Mesothelial cell of epicardium (in vitro differentiated cells): Measurements from ENCODE around the gene CHST11. TPM values are rescaled to one million over a fixed set of nuclear protein-coding genes. Genes with fewer than 3 reads are reported as not detected.

Experiments used
- DNase-seq, 2 experiments: peaks; one replicate each; pipeline ENCODE4 v3.0.0; 2021; ENCODE audit warnings: low spot score in 2 of 2; ENCODE audit not compliant: unreplicated experiment in 2 of 2
- H3K27ac Mint-ChIP-seq: 2 replicates; pipeline ENCODE4 v1.8.0; 2021; ENCODE audit warnings: mixed read lengths
- H3K27me3 Mint-ChIP-seq: 2 replicates; pipeline ENCODE4 v1.8.0; 2021; ENCODE audit warnings: low read depth, mixed read lengths
- H3K36me3 Mint-ChIP-seq: 2 replicates; pipeline ENCODE4 v1.8.0; 2021; ENCODE audit warnings: mixed read lengths
- H3K4me1 Mint-ChIP-seq: 2 replicates; pipeline ENCODE4 v1.8.0; 2021; ENCODE audit warnings: mixed read lengths
- H3K4me3 Mint-ChIP-seq: 2 replicates; pipeline ENCODE4 v1.8.0; 2021; ENCODE audit warnings: mild to moderate bottlenecking, moderate library complexity, mixed read lengths
- H3K9me3 Mint-ChIP-seq: 2 replicates; pipeline ENCODE4 v1.8.0; 2021; ENCODE audit warnings: mixed read lengths
- CTCF ChIP-seq: fragments of 200-600 bp; sonication (generic); IDR thresholded peaks from one replicate; pipeline ENCODE4 v1.5.0; 2021; ENCODE audit warnings: antibody characterized with exemption; ENCODE audit not compliant: unreplicated experiment
- total RNA-seq: library from RNA; stranded (reverse); gene quantifications from 3 replicates; pipeline ENCODE4 v1.2.1, GENCODE V29; 2021

The CHST11 gene
- total RNA-seq, 1 donor from 2014 or later, result 15.0 TPM

GRCh38 chr12:104590022-104590421 is 133.3 kb downstream of the CHST11 start:
- Mint-ChIP-seq H3K4me3 (no peak overlapping the region), H3K27me3 (peaks cover 2% of the 10 kb centered on the region), H3K4me1 (peaks cover 13% of the 10 kb centered on the region), H3K36me3 (no peaks in the 10 kb centered on the region), H3K9me3 (no peaks in the 10 kb centered on the region), H3K27ac (no peak overlapping the region)
- no peak for TF ChIP-seq CTCF
- DNase-seq, result no peak

DNA sequence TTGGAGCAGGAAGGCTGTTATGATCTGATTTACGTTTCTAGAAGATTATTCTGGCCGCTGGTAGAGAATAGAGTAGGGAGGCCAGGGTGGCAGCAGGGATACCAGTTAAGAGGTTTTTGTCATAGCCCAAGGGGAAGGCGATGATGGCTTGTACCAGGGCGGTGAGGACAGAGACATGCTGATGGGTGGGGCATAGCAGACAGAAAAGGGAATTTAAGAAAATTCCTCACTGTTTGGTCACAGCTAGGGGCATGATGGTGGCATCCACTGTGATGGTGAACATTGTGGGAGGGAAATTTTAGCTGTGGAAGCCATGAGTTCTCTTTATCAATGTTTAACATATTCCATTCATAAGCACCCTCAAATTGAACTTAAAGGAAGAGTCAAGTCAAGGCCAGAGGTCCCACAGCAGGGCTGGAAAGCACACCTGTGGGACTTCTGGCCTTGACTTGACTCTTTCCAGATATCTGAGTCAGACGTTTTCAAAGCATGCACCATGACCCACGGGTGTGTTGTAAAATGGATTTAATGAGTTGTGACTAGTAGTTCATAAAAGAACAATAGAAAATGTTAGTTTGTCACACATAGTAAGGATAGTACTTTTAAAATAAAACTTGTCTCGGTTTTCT is 134.6 kb downstream of the CHST11 start:
- H3K27me3 Mint-ChIP-seq, result peaks cover 2% of the 10 kb centered on the region
- TF ChIP-seq CTCF, result no peak
- H3K27ac Mint-ChIP-seq, result no peak overlapping the region
- no peaks in the 10 kb centered on the region for H3K36me3 Mint-ChIP-seq
- H3K4me1 Mint-ChIP-seq, result peaks cover 11% of the 10 kb centered on the region
- H3K4me3 Mint-ChIP-seq, result no peak overlapping the region
- no peaks in the 10 kb centered on the region for H3K9me3 Mint-ChIP-seq
- DNase-seq, result no peak

DNA sequence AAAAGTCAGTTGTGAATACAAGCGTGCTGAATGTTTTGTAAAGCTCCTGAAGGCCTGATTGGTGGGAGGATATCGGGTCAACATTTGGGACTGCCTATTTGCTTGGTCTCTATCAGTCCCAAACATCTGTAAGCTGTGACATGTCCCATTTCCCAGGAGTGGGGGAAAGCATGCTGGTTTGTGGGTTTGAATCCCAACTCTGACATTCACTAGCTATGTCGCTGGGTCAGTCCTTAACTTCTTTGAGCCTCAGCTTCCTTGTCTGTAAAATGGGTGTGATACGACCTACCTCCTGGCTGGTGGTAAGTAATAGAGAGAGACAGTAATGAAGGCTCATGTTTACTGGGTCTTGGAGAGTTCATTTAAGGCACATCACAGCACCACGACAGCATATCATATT is 136.7 kb downstream of the CHST11 start:
- TF ChIP-seq CTCF, result no peak
- no peak for DNase-seq
- Mint-ChIP-seq H3K4me3 (no peak overlapping the region), H3K9me3 (no peaks in the 10 kb centered on the region), H3K36me3 (no peaks in the 10 kb centered on the region), H3K4me1 (peaks cover 26% of the 10 kb centered on the region), H3K27me3 (peaks cover 3% of the 10 kb centered on the region), H3K27ac (no peak overlapping the region)

DNA sequence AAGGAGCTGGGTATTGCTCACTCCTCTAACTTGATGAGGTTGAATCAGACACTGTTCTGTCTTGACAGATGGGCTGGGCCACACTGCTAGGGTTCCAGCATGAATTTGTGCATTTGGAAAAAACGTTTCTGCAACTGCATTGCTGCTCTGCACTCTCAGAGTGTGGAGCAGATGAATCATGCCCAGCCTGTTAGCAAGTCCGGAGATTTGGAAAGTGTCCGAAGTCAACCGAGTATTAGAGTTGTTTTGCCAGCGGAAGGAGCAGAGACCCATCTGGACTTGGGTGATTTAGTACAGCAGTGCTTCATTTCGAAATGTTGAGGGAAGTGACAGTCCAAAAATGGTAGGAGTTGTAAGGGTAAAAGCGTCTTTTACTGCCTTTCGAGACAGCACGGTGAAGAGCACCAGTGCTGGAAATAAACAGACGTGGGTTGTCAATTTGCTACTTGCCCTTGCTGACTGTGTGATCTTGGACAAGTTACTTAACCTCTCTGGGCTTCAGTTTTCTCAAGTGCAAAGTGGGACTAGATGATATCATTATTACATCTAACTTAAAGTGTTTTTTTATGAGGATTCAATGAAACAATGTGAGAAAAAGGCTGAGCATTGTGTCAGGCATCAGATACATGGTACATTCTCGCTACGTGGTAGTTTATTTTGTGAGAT is 139.5 kb downstream of the CHST11 start:
- TF ChIP-seq CTCF, result no peak
- H3K27me3 Mint-ChIP-seq, result peaks cover 5% of the 10 kb centered on the region
- no peaks in the 10 kb centered on the region for H3K36me3 Mint-ChIP-seq
- H3K9me3 Mint-ChIP-seq, result no peaks in the 10 kb centered on the region
- DNase-seq, result no peak
- H3K4me1 Mint-ChIP-seq, result peaks cover 49% of the 10 kb centered on the region
- H3K27ac Mint-ChIP-seq, result peak overlapping the region; percentile 92
- H3K4me3 Mint-ChIP-seq, result no peak overlapping the region

DNA sequence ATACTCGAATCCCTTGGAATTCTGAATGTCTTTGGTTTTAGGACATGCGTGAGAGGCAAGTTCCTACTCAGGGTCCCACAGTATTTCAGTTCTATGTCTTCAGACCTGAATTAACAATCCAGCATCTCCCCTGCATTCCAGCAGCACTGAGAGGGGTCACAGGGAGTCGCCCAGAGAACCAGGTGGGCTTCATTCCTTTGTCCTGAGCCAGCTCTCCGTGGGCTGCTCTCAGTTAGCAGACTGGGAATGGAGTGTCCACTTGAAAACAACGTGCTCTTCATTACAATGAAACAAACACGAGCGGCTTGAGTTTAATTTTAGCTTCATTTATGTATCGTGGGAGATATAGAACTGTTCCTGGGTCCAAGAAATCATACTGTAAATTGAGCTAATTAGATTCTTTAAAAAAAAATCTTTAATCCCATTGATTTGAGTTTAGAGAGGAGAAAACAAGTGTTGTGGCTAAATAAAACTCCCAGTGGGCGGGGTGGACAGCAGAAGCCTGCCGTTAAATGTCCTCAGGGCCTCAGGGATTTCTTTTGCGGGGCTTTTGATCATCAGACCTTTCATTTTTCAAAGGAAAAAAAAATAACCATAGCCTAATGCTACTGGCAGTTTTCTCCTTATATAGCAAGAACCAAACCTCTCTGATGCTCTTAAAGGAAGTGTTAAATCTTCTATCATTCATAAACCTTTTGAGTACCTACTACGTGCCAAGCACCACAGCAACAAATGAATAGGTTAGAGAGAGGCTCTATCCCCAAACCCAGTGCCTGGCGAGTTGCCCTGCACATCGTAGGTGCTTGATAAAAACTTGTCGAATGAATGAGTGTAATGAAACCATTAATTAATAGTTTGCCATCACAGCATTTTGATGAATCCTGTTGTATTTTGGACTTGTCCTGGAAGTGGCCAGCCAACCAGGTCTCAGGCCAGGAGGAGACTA is 140.4 kb downstream of the CHST11 start:
- peak overlapping the region; percentile 92 for H3K27ac Mint-ChIP-seq
- peaks cover 54% of the 10 kb centered on the region for H3K4me1 Mint-ChIP-seq
- no peaks in the 10 kb centered on the region for H3K36me3 Mint-ChIP-seq
- TF ChIP-seq CTCF, result no peak
- H3K9me3 Mint-ChIP-seq, result no peaks in the 10 kb centered on the region
- peaks cover 12% of the 10 kb centered on the region for H3K27me3 Mint-ChIP-seq
- no peak for DNase-seq
- peak overlapping the region; percentile 24 for H3K4me3 Mint-ChIP-seq
